Measurements from ENCODE around the gene UBE2L3. TPM values are rescaled to one million over a fixed set of nuclear protein-coding genes. Genes with fewer than 3 reads are reported as not detected.

The UBE2L3 gene
- total and polyA plus RNA-seq, 2 of the 13 experiments (the other 11 are each of a cell fraction or from before 2014, with no cell fraction given), result 30.2 to 58.1 TPM

DNA sequence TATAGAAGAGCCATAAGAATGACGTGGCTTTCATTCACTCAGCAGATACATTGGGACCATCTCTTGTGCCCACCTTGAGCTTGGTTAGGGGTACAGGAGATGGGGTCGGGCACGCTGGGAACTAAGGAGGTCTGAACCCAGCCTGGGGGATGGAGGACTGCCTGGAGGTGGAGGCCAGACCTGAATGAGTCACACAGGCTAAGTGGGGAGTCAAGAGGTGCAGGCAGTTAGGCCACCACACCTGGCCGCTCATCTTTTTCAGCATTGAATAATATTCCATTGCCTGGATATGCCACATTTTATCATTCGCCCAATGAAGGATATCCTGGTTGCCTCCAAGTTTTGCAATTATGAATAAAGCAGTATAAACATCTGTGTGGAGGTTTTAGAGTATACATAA, 94.5 kb downstream of the UBE2L3 start:
- no peak overlapping the region for H3K4me2 ChIP-seq (ENCODE audit: low read depth, low read length)
- H4K20me1 ChIP-seq (ENCODE audit: insufficient read depth, low read length), result no peaks in the 10 kb centered on the region
- no peaks in the 10 kb centered on the region for H3K36me3 ChIP-seq (replicated peaks in 1 of 2; ENCODE audit: control insufficient read depth in 1 of 2, insufficient read depth in 2 of 2, low read length in 2 of 2)
- H3K4me1 ChIP-seq (ENCODE audit: insufficient read depth, low read length), result peaks cover 23% of the 10 kb centered on the region
- no peak for FAIRE-seq
- H2AFZ ChIP-seq (ENCODE audit: low read length), result no peak overlapping the region
- POLR2A ChIA-PET, result no interaction called here
- H3K27ac ChIP-seq (ENCODE audit: extremely low read length, insufficient read depth, low read length), result no peak overlapping the region
- no TSS peak for BruUV-seq (replicated peaks)
- no peak for TF ChIP-seq XRCC5 (optimal IDR thresholded peaks at IDR 0.05; ENCODE audit: low read length)
- TF ChIP-seq, protein P1, sequence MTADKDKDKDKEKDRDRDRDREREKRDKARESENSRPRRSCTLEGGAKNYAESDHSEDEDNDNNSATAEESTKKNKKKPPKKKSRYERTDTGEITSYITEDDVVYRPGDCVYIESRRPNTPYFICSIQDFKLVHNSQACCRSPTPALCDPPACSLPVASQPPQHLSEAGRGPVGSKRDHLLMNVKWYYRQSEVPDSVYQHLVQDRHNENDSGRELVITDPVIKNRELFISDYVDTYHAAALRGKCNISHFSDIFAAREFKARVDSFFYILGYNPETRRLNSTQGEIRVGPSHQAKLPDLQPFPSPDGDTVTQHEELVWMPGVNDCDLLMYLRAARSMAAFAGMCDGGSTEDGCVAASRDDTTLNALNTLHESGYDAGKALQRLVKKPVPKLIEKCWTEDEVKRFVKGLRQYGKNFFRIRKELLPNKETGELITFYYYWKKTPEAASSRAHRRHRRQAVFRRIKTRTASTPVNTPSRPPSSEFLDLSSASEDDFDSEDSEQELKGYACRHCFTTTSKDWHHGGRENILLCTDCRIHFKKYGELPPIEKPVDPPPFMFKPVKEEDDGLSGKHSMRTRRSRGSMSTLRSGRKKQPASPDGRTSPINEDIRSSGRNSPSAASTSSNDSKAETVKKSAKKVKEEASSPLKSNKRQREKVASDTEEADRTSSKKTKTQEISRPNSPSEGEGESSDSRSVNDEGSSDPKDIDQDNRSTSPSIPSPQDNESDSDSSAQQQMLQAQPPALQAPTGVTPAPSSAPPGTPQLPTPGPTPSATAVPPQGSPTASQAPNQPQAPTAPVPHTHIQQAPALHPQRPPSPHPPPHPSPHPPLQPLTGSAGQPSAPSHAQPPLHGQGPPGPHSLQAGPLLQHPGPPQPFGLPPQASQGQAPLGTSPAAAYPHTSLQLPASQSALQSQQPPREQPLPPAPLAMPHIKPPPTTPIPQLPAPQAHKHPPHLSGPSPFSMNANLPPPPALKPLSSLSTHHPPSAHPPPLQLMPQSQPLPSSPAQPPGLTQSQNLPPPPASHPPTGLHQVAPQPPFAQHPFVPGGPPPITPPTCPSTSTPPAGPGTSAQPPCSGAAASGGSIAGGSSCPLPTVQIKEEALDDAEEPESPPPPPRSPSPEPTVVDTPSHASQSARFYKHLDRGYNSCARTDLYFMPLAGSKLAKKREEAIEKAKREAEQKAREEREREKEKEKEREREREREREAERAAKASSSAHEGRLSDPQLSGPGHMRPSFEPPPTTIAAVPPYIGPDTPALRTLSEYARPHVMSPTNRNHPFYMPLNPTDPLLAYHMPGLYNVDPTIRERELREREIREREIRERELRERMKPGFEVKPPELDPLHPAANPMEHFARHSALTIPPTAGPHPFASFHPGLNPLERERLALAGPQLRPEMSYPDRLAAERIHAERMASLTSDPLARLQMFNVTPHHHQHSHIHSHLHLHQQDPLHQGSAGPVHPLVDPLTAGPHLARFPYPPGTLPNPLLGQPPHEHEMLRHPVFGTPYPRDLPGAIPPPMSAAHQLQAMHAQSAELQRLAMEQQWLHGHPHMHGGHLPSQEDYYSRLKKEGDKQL (CRISPR knock-in tag; IDR thresholded peaks at IDR 0.05; ENCODE audit: low read depth), result no peak
- H3K4me3 ChIP-seq (replicated peaks in 1 of 3; ENCODE audit: insufficient read depth in 1 of 3, low read depth in 2 of 3, low read length in 3 of 3), result no peak overlapping the region
- no peak overlapping the region for H3K9ac ChIP-seq (ENCODE audit: insufficient read depth, low read depth, low read length)
- intact Hi-C loops (cut with micrococcal nuclease; ENCODE audit: unreplicated experiment), result no loop called here
- no peak for ATAC-seq
- DNase-seq (ENCODE audit: low spot score), result no peak
- CTCF ChIA-PET (ENCODE audit: low intra/inter-chr PET ratio, low total read pairs), result no interaction called here
- H3K9me3 ChIP-seq (ENCODE audit: low read length), result no peaks in the 10 kb centered on the region
- no peaks in the 10 kb centered on the region for H3K27me3 ChIP-seq (ENCODE audit: control insufficient read depth in 1 of 2, insufficient read depth in 2 of 2, low read length in 2 of 2)
- WGBS (ENCODE audit: low lambda C conversion rate), result 88% methylated on average over 3 of the region's 5 CpGs
- in situ Hi-C loops (cut with HindIII; ENCODE audit: extremely low pct_ligation_motif_present, low pct_unique_long_range_greater_than_20kb), result loop anchor here (10.0 kb wide), 1 partner anchor 53 kb away; no protein-coding TSS in a partner anchor
- peaks cover 4% of the 10 kb centered on the region for H3K79me2 ChIP-seq (ENCODE audit: insufficient read depth, low read length)

DNA sequence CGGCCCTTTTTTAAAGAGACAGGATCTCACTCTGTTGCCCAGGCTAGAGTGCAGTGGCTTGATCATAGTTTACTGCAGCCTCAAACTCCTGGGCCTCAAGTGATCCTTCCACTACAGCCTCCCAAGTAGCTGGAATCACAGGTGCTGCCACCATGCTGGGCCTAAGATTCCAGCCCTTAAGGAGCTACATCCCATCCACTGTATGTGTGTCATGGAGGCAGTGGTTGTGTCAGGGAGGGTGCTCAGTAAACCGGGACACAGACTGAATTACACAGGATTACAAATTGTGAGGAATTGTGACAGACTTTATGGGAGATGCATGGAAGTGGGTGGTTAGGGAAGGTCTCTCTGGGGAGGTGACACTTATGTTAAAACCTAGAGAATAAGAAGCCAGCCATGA, 96.2 kb downstream of the UBE2L3 start:
- BruUV-seq (replicated peaks), result no TSS peak
- Histone ChIP-seq H3K9ac (ENCODE audit: insufficient read depth, low read depth, low read length) (no peak overlapping the region), H2AFZ (ENCODE audit: low read length) (no peak overlapping the region), H4K20me1 (ENCODE audit: insufficient read depth, low read length) (no peaks in the 10 kb centered on the region), H3K4me2 (ENCODE audit: low read depth, low read length) (no peak overlapping the region), H3K27ac (ENCODE audit: extremely low read length, insufficient read depth, low read length) (no peak overlapping the region), H3K9me3 (ENCODE audit: low read length) (no peaks in the 10 kb centered on the region), H3K36me3 (replicated peaks in 1 of 2; ENCODE audit: control insufficient read depth in 1 of 2, insufficient read depth in 2 of 2, low read length in 2 of 2) (no peaks in the 10 kb centered on the region), H3K4me1 (ENCODE audit: insufficient read depth, low read length) (peaks cover 18% of the 10 kb centered on the region), H3K79me2 (ENCODE audit: insufficient read depth, low read length) (peaks cover 12% of the 10 kb centered on the region), H3K4me3 (replicated peaks in 1 of 3; ENCODE audit: insufficient read depth in 1 of 3, low read depth in 2 of 3, low read length in 3 of 3) (no peak overlapping the region), H3K27me3 (ENCODE audit: control insufficient read depth in 1 of 2, insufficient read depth in 2 of 2, low read length in 2 of 2) (no peaks in the 10 kb centered on the region)
- ChIA-PET CTCF (ENCODE audit: low intra/inter-chr PET ratio, low total read pairs) (no interaction called here), POLR2A (no interaction called here)
- ATAC-seq (no peak), DNase-seq (ENCODE audit: low spot score) (no peak), FAIRE-seq (no peak)
- in situ Hi-C loops (cut with HindIII; ENCODE audit: extremely low pct_ligation_motif_present, low pct_unique_long_range_greater_than_20kb), result loop anchor here (10.0 kb wide), 1 partner anchor 51 kb away; no protein-coding TSS in a partner anchor
- intact Hi-C loops (cut with micrococcal nuclease; ENCODE audit: unreplicated experiment), result no loop called here
- WGBS (ENCODE audit: low lambda C conversion rate), result 82% methylated on average over 2 of the region's 2 CpGs
- TF ChIP-seq ZNF101 (CRISPR knock-in tag; IDR thresholded peaks at IDR 0.05; ENCODE audit: borderline replicate concordance, low read depth), result no peak
- TF ChIP-seq, protein P2, sequence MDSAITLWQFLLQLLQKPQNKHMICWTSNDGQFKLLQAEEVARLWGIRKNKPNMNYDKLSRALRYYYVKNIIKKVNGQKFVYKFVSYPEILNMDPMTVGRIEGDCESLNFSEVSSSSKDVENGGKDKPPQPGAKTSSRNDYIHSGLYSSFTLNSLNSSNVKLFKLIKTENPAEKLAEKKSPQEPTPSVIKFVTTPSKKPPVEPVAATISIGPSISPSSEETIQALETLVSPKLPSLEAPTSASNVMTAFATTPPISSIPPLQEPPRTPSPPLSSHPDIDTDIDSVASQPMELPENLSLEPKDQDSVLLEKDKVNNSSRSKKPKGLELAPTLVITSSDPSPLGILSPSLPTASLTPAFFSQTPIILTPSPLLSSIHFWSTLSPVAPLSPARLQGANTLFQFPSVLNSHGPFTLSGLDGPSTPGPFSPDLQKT (CRISPR knock-in tag; IDR thresholded peaks at IDR 0.05; ENCODE audit: borderline replicate concordance), result no peak
- TF ChIP-seq ZSCAN9 (CRISPR knock-in tag; IDR thresholded peaks at IDR 0.05; ENCODE audit: borderline replicate concordance), result no peak
